ENCODE measurements around the gene TMEM95.

DNA sequence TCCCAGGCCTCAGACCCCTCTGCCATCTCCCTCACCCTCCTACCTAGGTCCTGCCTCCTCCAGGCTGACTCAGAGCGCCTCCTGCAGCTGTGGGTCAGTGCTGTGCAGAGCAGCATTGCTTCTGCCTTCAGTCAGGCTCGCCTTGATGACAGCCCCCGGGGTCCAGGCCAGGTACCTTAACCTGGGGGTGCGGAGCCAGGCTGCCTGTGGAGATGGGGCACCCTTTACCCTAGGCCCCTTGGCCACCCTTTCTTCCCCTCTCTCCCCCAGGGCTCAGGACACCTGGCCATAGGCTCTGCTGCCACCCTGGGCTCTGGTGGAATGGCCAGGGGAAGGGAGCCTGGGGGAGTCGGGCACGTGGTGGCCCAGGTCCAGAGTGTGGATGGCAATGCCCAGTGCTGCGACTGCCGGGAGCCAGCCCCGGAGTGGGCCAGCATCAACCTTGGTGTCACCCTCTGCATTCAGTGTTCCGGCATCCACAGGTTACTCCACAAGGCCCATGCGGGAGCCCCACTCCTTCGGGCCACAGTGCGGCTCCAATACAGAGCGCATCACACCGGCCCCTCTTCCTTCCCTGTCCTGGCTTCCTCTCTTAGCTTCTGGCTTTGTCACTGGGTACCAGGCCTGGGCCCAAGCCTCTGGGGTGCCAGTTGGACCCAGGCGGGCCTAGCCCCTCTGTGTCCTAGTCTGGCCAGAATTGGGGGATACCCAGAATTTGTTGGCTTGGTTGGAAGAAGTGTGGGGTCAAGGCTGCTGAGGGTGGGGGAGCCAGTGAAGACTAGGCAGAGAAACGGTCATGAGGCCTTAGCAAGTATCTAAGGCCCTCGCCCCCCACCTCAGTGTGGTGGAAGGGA lies 8.0 kb upstream of the TMEM95 start:
- TF ChIP-seq TAF1 (IDR thresholded peaks at IDR 0.05; ENCODE audit: low read depth, low read length), result no peak
- TF ChIP-seq POLR2A (IDR thresholded peaks at IDR 0.05; ENCODE audit: low read depth, low read length), result no peak
- no peak for TF ChIP-seq POLR2AphosphoS5 (IDR thresholded peaks at IDR 0.05; ENCODE audit: low read depth, low read length)
- TF ChIP-seq SPI1 (IDR thresholded peaks at IDR 0.05; ENCODE audit: low read depth, low read length), result no peak
- no peak for TF ChIP-seq PAX5 (IDR thresholded peaks at IDR 0.05; ENCODE audit: insufficient read depth, low read length, severe bottlenecking)
- TF ChIP-seq POU2F2 (IDR thresholded peaks at IDR 0.05; ENCODE audit: low read depth, low read length), result no peak

Data from GM12891 (cell line).